ENCODE measurements around the gene DCBLD2. TPM values are rescaled to one million over a fixed set of nuclear protein-coding genes. Genes with fewer than 3 reads are reported as not detected.

DCBLD2 gene
- total and polyA plus RNA-seq, 11 donors: 10.9 to 76.6 (median 62.0) TPM

GRCh38 chr3:98769448-98769847 lies 132.0 kb downstream of the DCBLD2 start:
- H3K27me3 ChIP-seq: no peaks in the 10 kb centered on the region
- peaks cover 8 to 75% (median 54%) of the 10 kb centered on the region in 12 donors for H3K4me1 ChIP-seq
- H3K27ac ChIP-seq: peak overlapping the region in 10 of 12 donors; percentile 2 to 77 (median 52)
- H3K4me3 ChIP-seq: no peak overlapping the region
- H3K36me3 ChIP-seq: peaks cover 0 to 37% (median 18%) of the 10 kb centered on the region in 9 donors
- intact Hi-C loops (cut with DNase I): loop anchor here in 2 of 10 donors (5.0 kb wide), 1 partner anchor 37 kb away; no protein-coding TSS in a partner anchor
- no peaks in the 10 kb centered on the region for H3K9me3 ChIP-seq
- DNase-seq (no peak), ATAC-seq (peak in 2 of 4 donors; percentile 55 to 62)
- TF ChIP-seq CTCF (IDR thresholded peaks at IDR 0.05) (no peak), POLR2A (IDR thresholded peaks at IDR 0.05) (no peak)

- no peak for TF ChIP-seq CTCF (IDR thresholded peaks at IDR 0.05)
- TF ChIP-seq POLR2A (IDR thresholded peaks at IDR 0.05): no peak
- Histone ChIP-seq H3K4me1 (peaks cover 8 to 80% (median 59%) of the 10 kb centered on the region in 12 donors), H3K36me3 (peaks cover 0 to 32% (median 13%) of the 10 kb centered on the region in 9 donors), H3K27me3 (no peaks in the 10 kb centered on the region), H3K9me3 (no peaks in the 10 kb centered on the region), H3K4me3 (no peak overlapping the region), H3K27ac (peak overlapping the region in 10 of 12 donors; percentile 2 to 77 (median 52))
- WGBS, 4 donors: 22 to 47% (median 24%) methylated on average over 2 of the region's 2 CpGs
- intact Hi-C loops (cut with DNase I): loop anchor here in 2 of 10 donors (5.0 kb wide), 1 partner anchor 37 kb away; no protein-coding TSS in a partner anchor
- ATAC-seq (no peak), DNase-seq (no peak)
Observed at GRCh38 chr3:98768961-98769360, 132.5 kb downstream of the DCBLD2 start.

GRCh38 chr3:98766924-98767323 lies 134.6 kb downstream of the DCBLD2 start:
- no peak for TF ChIP-seq POLR2A (IDR thresholded peaks at IDR 0.05)
- intact Hi-C loops (cut with DNase I): loop anchor here in 2 of 10 donors (5.0 kb wide), 1 partner anchor 35 kb away; no protein-coding TSS in a partner anchor
- Histone ChIP-seq H3K27me3 (no peaks in the 10 kb centered on the region), H3K4me3 (no peak overlapping the region), H3K9me3 (no peaks in the 10 kb centered on the region), H3K27ac (peak overlapping the region in 10 of 12 donors; percentile 31 to 77 (median 62)), H3K4me1 (peaks cover 8 to 99% (median 78%) of the 10 kb centered on the region in 12 donors), H3K36me3 (peaks cover 0 to 13% (median 3%) of the 10 kb centered on the region in 9 donors)
- ATAC-seq (no peak), DNase-seq (no peak)

DNA sequence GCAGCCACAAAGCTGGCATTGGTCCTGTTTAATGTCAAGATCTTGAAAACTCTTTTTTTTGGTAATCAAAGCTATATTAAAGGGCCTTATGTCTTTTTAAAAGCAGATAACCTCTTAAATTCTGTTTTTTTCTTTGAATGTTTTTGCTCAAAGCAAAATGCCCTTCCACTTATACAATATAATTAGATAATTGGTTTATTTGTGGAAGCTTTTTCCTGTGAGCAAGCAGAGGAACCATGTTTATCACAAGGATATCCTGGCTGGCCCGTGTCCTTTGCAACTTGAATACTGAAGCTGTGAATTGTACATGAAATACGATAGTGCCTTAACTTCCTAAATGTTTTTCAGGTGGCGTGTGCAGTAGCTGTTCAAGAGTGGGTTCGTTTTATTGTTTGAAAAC lies 135.8 kb downstream of the DCBLD2 start:
- no peaks in the 10 kb centered on the region for H3K9me3 ChIP-seq
- no peak overlapping the region for H3K4me3 ChIP-seq
- peaks cover 0 to 6% (median 0%) of the 10 kb centered on the region in 9 donors for H3K36me3 ChIP-seq
- ATAC-seq: peak in 3 of 4 donors; percentile 27 to 60 (median 35)
- intact Hi-C loops (cut with DNase I): loop anchor here in 3 of 10 donors (2.0 to 5.0 kb wide), 2 partner anchors 33 kb away; no protein-coding TSS in a partner anchor
- H3K27me3 ChIP-seq: no peaks in the 10 kb centered on the region
- 16 to 24% (median 18%) methylated on average over 4 of the region's 4 CpGs for WGBS, 4 donors
- DNase-seq: peak in 1 of 5 donors; percentile 49
- peaks cover 8 to 98% (median 85%) of the 10 kb centered on the region in 12 donors for H3K4me1 ChIP-seq
- peak overlapping the region; percentile 6 to 82 (median 62) for H3K27ac ChIP-seq
- no peak for TF ChIP-seq CTCF (IDR thresholded peaks at IDR 0.05)
- TF ChIP-seq POLR2A (IDR thresholded peaks at IDR 0.05): no peak

All from heart left ventricle (tissue), 16 donors.